Measurements from ENCODE around the gene PON2.

DNA sequence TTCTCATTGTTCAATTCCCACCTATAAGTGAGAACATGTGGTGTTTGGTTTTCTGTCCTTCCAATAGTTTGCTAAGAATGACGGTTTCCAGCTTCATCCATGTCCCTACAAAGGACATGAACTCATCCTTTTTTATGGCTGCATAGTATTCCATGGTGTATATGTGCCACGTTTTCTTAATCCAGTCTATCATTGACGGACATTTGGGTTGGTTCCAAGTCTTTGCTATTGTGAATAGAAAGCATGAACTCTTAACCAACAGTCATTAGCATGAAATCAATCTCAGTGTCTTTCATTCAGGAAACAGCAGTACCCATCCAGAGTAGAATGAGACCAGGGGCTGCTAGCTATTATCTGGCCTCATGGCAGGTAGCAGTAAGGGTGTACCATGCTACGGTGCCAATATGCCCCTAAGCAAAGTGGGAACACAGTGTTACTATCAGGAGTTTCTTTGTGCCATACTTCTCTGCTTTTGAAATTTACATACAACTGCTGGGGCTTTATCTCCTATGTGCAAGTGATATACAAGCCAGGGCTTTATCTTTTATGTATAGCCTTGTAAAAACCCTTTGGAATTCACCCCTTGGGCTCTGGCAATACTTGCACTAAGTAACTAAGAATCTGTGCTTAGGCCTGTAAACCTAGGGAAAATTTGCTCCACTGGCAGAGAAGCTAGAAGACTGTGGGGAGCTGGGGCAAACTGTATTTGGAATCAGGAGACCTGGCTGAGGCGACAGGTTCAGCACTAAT lies 5.4 kb downstream of the PON2 start:
- TF ChIP-seq, protein P1, sequence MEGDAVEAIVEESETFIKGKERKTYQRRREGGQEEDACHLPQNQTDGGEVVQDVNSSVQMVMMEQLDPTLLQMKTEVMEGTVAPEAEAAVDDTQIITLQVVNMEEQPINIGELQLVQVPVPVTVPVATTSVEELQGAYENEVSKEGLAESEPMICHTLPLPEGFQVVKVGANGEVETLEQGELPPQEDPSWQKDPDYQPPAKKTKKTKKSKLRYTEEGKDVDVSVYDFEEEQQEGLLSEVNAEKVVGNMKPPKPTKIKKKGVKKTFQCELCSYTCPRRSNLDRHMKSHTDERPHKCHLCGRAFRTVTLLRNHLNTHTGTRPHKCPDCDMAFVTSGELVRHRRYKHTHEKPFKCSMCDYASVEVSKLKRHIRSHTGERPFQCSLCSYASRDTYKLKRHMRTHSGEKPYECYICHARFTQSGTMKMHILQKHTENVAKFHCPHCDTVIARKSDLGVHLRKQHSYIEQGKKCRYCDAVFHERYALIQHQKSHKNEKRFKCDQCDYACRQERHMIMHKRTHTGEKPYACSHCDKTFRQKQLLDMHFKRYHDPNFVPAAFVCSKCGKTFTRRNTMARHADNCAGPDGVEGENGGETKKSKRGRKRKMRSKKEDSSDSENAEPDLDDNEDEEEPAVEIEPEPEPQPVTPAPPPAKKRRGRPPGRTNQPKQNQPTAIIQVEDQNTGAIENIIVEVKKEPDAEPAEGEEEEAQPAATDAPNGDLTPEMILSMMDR (conservative IDR thresholded peaks at IDR 0.05; ENCODE audit: low read depth in 2 of 2): no peak
- no peak for TF ChIP-seq EZH2phosphoT487 (IDR thresholded peaks at IDR 0.05; ENCODE audit: unreplicated experiment)
- no peak for TF ChIP-seq POLR2AphosphoS5 (IDR thresholded peaks at IDR 0.05; ENCODE audit: low read depth)
- no peak for TF ChIP-seq EZH2 (IDR thresholded peaks at IDR 0.05; ENCODE audit: low read depth, unreplicated experiment)
- no peak for TF ChIP-seq CREB1 (CRISPR knock-in tag; IDR thresholded peaks at IDR 0.05; ENCODE audit: low read depth)
